ENCODE data around the gene GALNTL6.
"Not testable (repeated sequence)": the region's sequence is repeated elsewhere in the genome, so short reads cannot be mapped to it uniquely, and the experiment has no call there.

The GALNTL6 gene

DNA sequence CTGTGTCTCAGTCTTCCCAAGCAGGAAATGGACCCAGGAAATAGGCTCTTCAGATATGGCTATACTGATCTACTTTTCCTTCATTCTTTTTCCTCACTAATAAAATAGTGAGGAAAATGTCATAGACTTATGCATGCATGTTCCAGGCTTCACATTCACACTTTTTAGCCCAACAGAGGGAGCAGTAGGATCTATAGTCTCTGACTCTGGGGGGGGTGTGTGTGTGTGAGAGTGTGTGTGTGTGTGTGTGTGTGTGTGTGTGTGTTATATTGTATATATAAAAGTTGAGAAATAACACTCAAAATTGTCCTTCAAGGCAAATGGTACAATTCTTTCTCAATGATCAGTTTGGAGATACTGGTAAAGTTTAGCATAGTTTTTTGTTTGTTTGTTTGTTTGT is 1058.2 kb downstream of the GALNTL6 start:
- no peak for DNase-seq (ENCODE audit: low spot score)
- TF ChIP-seq, protein P1, sequence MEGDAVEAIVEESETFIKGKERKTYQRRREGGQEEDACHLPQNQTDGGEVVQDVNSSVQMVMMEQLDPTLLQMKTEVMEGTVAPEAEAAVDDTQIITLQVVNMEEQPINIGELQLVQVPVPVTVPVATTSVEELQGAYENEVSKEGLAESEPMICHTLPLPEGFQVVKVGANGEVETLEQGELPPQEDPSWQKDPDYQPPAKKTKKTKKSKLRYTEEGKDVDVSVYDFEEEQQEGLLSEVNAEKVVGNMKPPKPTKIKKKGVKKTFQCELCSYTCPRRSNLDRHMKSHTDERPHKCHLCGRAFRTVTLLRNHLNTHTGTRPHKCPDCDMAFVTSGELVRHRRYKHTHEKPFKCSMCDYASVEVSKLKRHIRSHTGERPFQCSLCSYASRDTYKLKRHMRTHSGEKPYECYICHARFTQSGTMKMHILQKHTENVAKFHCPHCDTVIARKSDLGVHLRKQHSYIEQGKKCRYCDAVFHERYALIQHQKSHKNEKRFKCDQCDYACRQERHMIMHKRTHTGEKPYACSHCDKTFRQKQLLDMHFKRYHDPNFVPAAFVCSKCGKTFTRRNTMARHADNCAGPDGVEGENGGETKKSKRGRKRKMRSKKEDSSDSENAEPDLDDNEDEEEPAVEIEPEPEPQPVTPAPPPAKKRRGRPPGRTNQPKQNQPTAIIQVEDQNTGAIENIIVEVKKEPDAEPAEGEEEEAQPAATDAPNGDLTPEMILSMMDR (IDR thresholded peaks at IDR 0.05; ENCODE audit: borderline replicate concordance, control extremely low read depth, extremely low read depth, insufficient read depth, missing control alignments): no peak

GRCh38 chr4:172874944-172875343 is 1061.7 kb downstream of the GALNTL6 start:
- DNase-seq (ENCODE audit: low spot score): no peak
- in situ Hi-C loops (cut with MboI; ENCODE audit: low sequenced_read_pairs, unreplicated experiment): no loop called here
- TF ChIP-seq, protein P1 (IDR thresholded peaks at IDR 0.05; ENCODE audit: borderline replicate concordance, control extremely low read depth, extremely low read depth, insufficient read depth, missing control alignments): no peak

More for the DNA sequence above, 1058.2 kb downstream of the GALNTL6 start:
- in situ Hi-C loops (cut with MboI; ENCODE audit: low sequenced_read_pairs, unreplicated experiment): no loop called here

GRCh38 chr4:172876394-172876793 is 1063.2 kb downstream of the GALNTL6 start:
- in situ Hi-C loops (cut with MboI; ENCODE audit: low sequenced_read_pairs, unreplicated experiment): no loop called here
- DNase-seq (ENCODE audit: low spot score): no peak
- TF ChIP-seq, protein P1 (IDR thresholded peaks at IDR 0.05; ENCODE audit: borderline replicate concordance, control extremely low read depth, extremely low read depth, insufficient read depth, missing control alignments): no peak

- DNase-seq (ENCODE audit: low spot score): no peak
- TF ChIP-seq, protein P1 (IDR thresholded peaks at IDR 0.05; ENCODE audit: borderline replicate concordance, control extremely low read depth, extremely low read depth, insufficient read depth, missing control alignments): no peak
- in situ Hi-C loops (cut with MboI; ENCODE audit: low sequenced_read_pairs, unreplicated experiment): no loop called here
Measured at GRCh38 chr4:172881645-172882044, 1068.4 kb downstream of the GALNTL6 start.

GRCh38 chr4:172887358-172887757 is 1074.2 kb downstream of the GALNTL6 start:
- in situ Hi-C loops (cut with MboI; ENCODE audit: low sequenced_read_pairs, unreplicated experiment); DNase-seq (ENCODE audit: low spot score): not testable (repeated sequence)

- in situ Hi-C loops (cut with MboI; ENCODE audit: low sequenced_read_pairs, unreplicated experiment): no loop called here
- DNase-seq (ENCODE audit: low spot score): no peak
- TF ChIP-seq, protein P1 (IDR thresholded peaks at IDR 0.05; ENCODE audit: borderline replicate concordance, control extremely low read depth, extremely low read depth, insufficient read depth, missing control alignments): no peak
Measured at GRCh38 chr4:172887959-172888358, 1074.8 kb downstream of the GALNTL6 start.

GRCh38 chr4:172892300-172892699 is 1079.1 kb downstream of the GALNTL6 start:
- in situ Hi-C loops (cut with MboI; ENCODE audit: low sequenced_read_pairs, unreplicated experiment): no loop called here
- no peak for DNase-seq (ENCODE audit: low spot score)
- TF ChIP-seq, protein P1 (IDR thresholded peaks at IDR 0.05; ENCODE audit: borderline replicate concordance, control extremely low read depth, extremely low read depth, insufficient read depth, missing control alignments): peak; percentile 30

All from GM13976 (cell line).